CD4-positive, alpha-beta T cell treated with Interleukin-15 for 1 hour (primary cell): ENCODE measurements around the gene MAGI2.

Experiments used
- DNase-seq: peaks from one replicate; pipeline ENCODE4 v3.0.0-alpha.2; 2020

The MAGI2 gene

GRCh38 chr7:78873117-78873516 is 580.4 kb downstream of the MAGI2 start:
- DNase-seq: no peak

- no peak for DNase-seq
Observed at GRCh38 chr7:78864339-78864738, 589.1 kb downstream of the MAGI2 start.

- no peak for DNase-seq
Observed at GRCh38 chr7:78863281-78863680, 590.2 kb downstream of the MAGI2 start.

- no peak for DNase-seq
Observed at GRCh38 chr7:78862411-78862900, 591.0 kb downstream of the MAGI2 start.

- no peak for DNase-seq
Observed at GRCh38 chr7:78852951-78853350, 600.5 kb downstream of the MAGI2 start.

GRCh38 chr7:78850093-78850740 is 603.2 kb downstream of the MAGI2 start:
- no peak for DNase-seq

GRCh38 chr7:78845155-78845554 is 608.3 kb downstream of the MAGI2 start:
- DNase-seq: no peak

GRCh38 chr7:78842068-78842467 is 611.4 kb downstream of the MAGI2 start:
- no peak for DNase-seq

- no peak for DNase-seq
Observed at GRCh38 chr7:78835897-78836296, 617.6 kb downstream of the MAGI2 start.

- no peak for DNase-seq
Observed at GRCh38 chr7:78828317-78828716, 625.1 kb downstream of the MAGI2 start.

- DNase-seq: no peak
Observed at GRCh38 chr7:78803501-78804127, 649.9 kb downstream of the MAGI2 start.

- no peak for DNase-seq
Observed at GRCh38 chr7:78794101-78794500, 659.4 kb downstream of the MAGI2 start.

GRCh38 chr7:78792624-78793023 is 660.8 kb downstream of the MAGI2 start:
- no peak for DNase-seq

- no peak for DNase-seq
Observed at GRCh38 chr7:78792006-78792405, 661.5 kb downstream of the MAGI2 start.

- no peak for DNase-seq
Observed at GRCh38 chr7:78788464-78788863, 665.0 kb downstream of the MAGI2 start.

GRCh38 chr7:78787854-78788253 is 665.6 kb downstream of the MAGI2 start:
- DNase-seq: no peak

GRCh38 chr7:78786055-78786454 is 667.4 kb downstream of the MAGI2 start:
- DNase-seq: no peak

- DNase-seq: no peak
Observed at GRCh38 chr7:78783179-78783962, 670.1 kb downstream of the MAGI2 start.

GRCh38 chr7:78780560-78780959 is 672.9 kb downstream of the MAGI2 start:
- DNase-seq: no peak

- no peak for DNase-seq
Observed at GRCh38 chr7:78779788-78780187, 673.7 kb downstream of the MAGI2 start.

GRCh38 chr7:78777829-78778228 is 675.6 kb downstream of the MAGI2 start:
- DNase-seq: no peak

- no peak for DNase-seq
Observed at GRCh38 chr7:78770422-78771410, 682.8 kb downstream of the MAGI2 start.
